HL-60 (cell line): ENCODE data around the gene BTBD16.

ENCODE experiments used
- POLR2AphosphoS5 ChIP-seq: IDR thresholded peaks from 2 replicates; pipeline ENCODE4 v1.6.1; 2012; ENCODE audit warnings: low read depth
- TF ChIP-seq, protein P1 (sequence below): IDR thresholded peaks from one replicate; pipeline ENCODE4 v1.5.1; 2011; ENCODE audit warnings: low read length, control low read depth, inconsistent platforms; ENCODE audit not compliant: insufficient read depth
- TF ChIP-seq, protein P2 (sequence below): IDR thresholded peaks from 2 replicates; pipeline ENCODE4 v1.6.1; 2012; ENCODE audit warnings: low read depth; ENCODE audit not compliant: insufficient replicate concordance

DNA sequence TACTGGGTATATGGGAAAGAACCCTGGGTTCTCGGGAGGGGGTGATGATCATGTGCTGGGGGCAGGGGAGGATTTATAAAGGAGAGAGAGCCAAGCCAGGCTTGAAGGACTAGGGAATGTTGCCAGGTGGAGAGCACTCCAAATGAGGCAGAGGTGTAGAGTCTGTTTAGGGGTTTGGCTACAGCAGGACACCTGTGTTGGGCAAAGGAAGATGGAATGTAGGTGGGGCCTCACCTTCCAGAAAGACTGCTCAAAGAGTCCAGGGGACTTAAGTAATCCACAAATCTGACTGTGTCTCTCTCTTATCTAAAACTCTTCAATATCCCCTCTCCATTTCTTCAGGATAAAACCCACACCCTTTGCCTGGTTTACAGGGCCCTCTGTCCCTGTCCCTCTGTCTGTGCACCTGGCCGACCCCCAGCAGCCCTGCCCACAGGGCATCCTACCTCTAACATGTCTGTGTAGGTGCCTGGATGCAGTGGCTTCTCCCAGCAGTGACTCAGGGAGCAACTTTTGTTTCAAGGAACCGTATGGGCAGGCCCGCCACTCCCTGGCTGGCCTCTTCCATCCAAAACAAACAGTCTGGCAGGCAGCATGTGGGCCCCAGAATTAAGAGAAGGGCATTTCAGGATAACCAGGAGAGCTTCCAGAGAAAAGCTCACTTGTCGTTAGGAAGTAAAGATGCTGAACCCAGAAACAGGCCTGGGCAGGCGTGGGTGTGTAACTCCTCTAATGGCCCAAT is 92.8 kb downstream of the BTBD16 start:
- TF ChIP-seq, protein P1, sequence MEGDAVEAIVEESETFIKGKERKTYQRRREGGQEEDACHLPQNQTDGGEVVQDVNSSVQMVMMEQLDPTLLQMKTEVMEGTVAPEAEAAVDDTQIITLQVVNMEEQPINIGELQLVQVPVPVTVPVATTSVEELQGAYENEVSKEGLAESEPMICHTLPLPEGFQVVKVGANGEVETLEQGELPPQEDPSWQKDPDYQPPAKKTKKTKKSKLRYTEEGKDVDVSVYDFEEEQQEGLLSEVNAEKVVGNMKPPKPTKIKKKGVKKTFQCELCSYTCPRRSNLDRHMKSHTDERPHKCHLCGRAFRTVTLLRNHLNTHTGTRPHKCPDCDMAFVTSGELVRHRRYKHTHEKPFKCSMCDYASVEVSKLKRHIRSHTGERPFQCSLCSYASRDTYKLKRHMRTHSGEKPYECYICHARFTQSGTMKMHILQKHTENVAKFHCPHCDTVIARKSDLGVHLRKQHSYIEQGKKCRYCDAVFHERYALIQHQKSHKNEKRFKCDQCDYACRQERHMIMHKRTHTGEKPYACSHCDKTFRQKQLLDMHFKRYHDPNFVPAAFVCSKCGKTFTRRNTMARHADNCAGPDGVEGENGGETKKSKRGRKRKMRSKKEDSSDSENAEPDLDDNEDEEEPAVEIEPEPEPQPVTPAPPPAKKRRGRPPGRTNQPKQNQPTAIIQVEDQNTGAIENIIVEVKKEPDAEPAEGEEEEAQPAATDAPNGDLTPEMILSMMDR = no peak
- TF ChIP-seq POLR2AphosphoS5 = no peak
- TF ChIP-seq, protein P2, sequence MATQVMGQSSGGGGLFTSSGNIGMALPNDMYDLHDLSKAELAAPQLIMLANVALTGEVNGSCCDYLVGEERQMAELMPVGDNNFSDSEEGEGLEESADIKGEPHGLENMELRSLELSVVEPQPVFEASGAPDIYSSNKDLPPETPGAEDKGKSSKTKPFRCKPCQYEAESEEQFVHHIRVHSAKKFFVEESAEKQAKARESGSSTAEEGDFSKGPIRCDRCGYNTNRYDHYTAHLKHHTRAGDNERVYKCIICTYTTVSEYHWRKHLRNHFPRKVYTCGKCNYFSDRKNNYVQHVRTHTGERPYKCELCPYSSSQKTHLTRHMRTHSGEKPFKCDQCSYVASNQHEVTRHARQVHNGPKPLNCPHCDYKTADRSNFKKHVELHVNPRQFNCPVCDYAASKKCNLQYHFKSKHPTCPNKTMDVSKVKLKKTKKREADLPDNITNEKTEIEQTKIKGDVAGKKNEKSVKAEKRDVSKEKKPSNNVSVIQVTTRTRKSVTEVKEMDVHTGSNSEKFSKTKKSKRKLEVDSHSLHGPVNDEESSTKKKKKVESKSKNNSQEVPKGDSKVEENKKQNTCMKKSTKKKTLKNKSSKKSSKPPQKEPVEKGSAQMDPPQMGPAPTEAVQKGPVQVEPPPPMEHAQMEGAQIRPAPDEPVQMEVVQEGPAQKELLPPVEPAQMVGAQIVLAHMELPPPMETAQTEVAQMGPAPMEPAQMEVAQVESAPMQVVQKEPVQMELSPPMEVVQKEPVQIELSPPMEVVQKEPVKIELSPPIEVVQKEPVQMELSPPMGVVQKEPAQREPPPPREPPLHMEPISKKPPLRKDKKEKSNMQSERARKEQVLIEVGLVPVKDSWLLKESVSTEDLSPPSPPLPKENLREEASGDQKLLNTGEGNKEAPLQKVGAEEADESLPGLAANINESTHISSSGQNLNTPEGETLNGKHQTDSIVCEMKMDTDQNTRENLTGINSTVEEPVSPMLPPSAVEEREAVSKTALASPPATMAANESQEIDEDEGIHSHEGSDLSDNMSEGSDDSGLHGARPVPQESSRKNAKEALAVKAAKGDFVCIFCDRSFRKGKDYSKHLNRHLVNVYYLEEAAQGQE = no peak
